GM19043 (cell line): Measurements from ENCODE around the gene DOCK2.
"Not testable (repeated sequence)": the region's sequence is repeated elsewhere in the genome, so short reads cannot be mapped to it uniquely, and the experiment has no call there.

Experiments used
- ATAC-seq: cut with Tn5 transposase; IDR thresholded peaks from one replicate; pipeline ENCODE4 v1.9.1; 2021; ENCODE audit warnings: low read depth; ENCODE audit not compliant: unreplicated experiment

DOCK2 gene

DNA sequence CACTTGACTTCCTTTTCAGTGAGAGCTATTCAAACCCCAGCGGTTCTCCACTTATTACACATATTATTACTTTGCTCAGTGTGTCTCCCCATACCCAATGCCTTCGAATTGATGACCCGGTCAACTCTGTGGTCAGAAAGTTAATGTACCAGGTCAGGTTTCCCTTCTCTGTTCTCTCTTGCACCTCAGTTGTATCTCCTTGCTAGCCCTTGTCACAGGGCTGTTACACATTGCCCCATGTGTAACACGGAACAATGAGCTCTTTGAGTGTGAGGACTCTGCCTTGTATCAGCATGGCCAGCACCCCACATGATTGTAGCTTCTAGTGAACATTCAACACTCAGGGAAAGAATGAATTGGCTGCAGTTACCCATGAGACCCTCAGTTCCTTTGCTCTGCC is 73.6 kb downstream of the DOCK2 start:
- ATAC-seq: no peak

DNA sequence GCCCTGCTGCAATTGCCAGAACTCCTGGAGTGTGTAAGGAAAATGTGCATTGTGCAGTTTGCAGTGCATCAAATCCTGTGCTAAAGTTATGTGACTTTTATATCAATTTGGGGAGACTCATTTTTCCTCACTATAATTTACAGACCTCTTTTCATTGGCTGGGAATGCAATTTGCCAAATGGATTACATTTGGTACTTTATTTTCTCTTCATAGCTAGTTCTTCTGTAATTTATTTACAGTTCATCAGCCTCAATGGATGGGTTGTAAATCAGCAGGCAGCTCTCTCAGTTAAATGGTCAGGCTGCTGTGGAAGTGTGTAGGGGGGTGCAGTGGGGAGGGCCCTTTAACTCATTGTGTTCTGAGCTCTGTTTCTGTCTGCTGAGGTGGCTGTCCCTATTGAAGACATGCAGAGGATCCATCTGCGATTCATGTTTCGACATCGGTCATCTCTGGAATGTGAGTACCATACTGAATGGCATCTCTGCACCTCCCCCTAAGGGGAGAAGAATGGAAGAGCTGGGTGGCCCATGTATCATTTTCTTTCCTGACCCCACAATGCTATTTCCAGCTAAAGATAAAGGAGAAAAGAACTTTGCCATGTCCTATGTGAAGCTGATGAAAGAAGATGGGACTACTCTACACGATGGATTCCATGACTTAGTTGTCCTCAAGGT is 74.6 kb downstream of the DOCK2 start:
- ATAC-seq: no peak

DNA sequence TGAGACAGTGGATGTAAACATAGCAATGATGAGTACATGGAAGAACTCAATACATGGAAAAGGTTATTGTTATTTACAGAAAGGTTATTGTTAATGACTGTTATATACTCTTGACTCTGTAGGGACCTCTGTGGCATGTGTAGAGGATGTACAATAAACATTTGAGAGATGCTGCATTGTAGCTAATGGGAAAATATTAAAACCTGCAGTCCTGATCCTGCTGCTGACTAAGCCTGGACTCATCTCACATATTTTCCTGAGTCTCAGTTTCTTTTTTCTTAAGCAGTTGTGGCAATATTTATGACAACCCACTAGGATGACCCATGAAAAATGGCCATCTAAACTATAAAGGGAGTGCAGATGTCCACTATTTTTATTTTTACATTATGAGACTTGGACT is 75.4 kb downstream of the DOCK2 start:
- ATAC-seq: no peak

DNA sequence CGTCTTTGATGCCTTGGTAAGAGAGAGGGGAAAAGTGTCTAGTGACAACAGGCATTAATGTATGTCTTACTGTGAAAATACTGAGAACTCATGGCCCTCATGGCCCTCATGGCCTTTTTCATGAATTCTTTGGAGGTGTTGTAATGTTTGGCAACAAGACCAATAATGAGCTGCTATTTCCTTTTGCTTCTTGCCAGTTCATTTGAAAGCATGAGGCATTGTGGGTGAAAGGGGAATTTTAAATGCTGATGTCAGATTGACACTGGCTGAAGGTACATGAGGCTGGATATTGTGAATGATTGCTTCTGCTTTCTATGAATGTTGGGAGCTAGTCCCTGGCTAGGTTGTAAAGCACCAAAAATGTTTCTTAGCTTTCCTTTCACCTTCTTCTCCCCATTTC is 79.2 kb downstream of the DOCK2 start:
- ATAC-seq: no peak

GRCh38 chr5:169717288-169717687 is 80.2 kb downstream of the DOCK2 start:
- no peak for ATAC-seq

DNA sequence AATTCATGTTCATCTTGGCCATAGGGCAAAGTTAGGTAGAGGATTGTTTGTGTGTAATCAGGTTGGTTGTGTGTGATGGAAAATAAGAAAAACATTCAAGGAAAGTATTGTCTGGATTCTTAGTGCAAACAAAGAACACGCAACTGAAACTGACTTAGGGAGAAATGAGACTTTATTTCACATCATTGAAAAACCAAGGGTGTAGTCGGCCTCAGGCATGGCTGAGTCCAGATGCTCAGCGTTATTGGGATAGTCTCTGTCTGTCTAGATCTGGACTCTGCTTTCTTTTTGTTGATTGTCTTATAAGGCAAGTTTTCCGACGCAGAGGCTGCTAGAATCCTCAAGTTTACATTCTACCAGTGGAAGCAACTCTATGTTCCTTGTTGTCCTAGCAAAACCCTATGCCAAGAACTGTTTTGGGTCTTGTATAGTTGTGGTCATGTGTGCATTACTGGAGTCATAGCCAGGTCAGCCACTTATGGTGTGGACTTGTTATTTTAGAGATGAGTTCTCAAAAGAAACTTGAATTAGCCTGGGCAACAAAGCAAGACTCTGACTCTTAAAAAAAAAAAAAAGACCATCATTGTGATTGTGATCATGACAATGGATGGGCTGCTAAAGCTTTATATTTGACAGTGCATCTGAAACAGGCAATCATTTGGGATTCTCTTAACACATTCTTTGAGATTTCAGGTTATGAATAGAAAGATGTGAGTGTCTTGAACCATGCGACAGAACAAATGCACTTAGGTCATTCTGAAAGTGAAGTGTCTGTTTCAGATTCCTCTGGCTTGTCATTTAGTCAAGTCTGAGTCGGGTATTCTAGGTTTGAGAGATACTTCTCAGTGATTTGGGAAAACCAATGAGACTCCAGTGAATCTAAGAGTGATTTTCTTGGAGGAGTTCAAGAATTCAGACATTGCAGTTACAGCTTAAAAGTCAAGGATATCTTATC is 82.6 kb downstream of the DOCK2 start:
- ATAC-seq: peak; percentile 73

DNA sequence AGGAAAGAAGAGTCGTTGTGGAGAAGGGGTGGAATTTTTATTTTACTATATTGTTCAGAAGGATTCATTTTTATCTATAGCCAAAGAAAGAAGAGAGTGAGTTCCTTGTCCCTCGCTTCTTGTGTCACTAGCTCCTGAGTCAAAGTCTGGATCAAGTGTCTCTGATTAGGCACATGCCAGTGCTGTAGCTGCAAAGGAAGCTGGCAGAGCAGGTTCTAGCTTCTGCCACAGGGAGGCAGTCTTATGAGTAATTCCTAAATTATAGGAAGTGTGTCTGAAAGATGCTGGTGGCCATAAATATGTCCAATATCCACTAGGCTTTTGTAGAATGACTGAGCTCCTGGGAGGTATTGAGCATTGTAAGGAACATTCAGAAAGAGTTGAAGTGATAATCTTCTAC is 84.7 kb downstream of the DOCK2 start:
- ATAC-seq: no peak

DNA sequence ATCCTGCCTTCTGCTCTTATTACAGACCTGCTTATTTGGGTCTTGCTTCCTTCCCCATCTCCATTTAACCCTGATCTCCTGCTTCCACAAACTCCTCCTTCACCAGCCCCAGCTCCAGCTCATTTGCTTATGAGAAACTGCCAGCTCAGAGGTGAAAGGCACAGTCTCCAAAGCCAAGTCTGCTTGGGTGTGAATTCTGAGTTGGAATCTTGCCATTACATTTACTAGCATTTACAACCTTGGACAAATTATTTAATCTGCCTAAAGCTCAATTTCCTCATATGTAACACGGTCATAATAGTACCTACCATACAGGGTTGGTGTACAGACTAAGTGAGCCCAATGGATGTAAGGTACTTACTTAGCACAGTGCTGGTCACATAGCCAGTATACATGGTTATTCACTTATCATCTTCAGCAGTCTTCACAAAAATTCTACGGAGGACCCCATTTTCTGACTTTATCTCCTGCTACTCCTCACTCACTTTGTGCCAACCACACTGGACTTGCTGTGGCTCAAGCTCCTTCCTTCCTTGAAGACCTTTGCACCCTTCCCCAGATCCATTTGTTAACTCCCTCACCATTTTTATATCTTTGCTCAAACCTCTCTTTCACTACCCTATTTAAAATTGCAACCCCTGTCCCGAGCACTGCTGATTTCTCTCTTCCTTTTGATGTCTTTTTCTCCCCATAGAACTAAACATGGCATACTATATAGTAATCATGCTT is 86.2 kb downstream of the DOCK2 start:
- ATAC-seq: no peak

DNA sequence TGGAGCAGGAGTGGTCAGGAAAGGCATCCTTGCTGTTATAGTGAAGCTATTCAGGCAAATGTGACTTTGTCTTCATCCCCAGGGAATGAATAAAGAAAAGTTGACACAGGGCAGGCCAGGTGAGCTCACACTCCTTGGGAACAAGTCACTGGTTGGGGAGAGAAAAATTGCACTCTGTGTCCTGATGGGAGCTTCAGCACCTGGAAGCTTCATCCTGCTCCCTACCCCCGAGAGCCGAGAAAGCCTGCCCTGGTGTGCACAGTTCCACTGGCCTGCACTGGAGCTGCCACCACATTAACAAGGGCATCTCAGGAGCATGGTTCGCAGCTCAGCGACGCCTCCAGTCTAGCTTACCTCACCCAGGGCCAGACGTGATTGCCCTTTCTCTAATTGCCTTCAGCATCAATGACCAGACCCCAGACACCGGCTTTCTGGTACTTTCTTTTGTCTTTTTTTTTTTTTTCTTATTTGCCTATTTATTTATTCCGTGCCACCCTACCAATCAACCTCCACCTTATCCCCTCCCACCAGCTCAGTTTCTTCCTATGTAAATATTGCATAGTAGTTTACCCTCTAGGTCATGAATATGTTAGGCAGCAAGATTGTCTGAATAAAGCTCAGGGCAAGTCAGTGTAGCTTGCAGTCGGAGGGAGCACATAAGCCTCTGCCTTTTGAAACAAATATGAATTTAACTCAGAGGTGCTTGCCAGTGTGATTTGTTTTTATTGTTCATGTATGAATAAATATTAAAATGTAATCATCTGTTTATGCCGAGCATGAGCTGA is 87.4 kb downstream of the DOCK2 start:
- no peak for ATAC-seq

GRCh38 chr5:169725665-169726064 is 88.6 kb downstream of the DOCK2 start:
- ATAC-seq: not testable (repeated sequence)

DNA sequence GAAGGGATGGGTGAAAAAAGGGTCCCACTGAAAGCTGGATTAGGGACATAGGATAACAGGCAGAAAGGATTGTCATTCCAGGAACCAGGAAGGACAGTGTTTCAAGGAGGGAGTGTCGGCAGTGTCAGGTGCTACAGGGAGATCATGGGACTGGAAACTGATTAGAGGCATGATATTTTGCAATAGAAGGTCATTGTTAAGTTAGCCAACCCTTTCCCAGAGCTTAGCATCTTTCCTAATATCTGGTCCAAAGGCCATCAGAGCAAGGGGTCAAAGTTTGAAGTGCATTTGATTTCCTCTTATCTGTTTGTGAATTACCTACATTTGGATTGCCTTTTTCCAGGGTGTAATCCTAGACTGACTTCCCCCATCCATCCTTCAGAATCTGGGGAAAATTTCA is 91.3 kb downstream of the DOCK2 start:
- ATAC-seq: no peak

- no peak for ATAC-seq
Observed at GRCh38 chr5:169731221-169731620, 94.1 kb downstream of the DOCK2 start.

DNA sequence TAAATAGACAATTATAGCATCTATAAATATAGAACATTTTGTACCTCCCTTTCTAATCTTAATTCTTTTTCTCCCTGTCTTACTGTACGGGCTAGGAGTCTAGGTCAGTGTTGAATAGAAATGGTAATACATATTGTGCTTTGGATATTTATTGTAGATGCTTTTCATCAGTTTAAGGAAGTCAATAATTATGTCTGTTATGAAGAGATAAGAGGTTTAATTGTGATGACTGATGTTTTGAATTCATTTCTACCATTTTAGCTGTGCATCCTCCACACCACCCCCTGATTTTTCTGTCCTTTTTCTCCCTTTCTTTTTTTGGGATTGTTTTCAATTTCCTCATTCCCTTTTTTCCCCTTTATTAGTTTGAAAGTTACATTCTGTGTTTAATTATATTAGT is 95.8 kb downstream of the DOCK2 start:
- no peak for ATAC-seq

DNA sequence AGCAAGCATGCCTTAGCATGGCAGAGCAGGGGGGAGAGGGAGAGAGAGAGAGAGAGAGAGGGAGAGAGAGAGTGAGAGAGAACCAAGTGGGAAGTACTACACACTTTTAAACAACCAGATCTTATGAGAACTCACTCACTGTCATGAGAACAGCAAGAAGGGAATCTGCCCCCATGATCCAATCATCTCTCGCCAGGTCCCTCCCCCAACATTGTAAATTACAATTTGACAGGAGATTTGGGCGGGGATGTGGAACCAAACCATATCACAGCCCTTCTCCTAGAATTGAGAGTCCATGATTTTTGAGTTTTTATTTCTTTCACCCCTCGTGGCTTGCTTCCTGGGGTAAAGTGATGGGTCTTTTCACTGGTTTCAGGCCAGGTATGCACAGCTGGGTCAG is 98.8 kb downstream of the DOCK2 start:
- no peak for ATAC-seq

- no peak for ATAC-seq
Observed at GRCh38 chr5:169736653-169737052, 99.6 kb downstream of the DOCK2 start.

DNA sequence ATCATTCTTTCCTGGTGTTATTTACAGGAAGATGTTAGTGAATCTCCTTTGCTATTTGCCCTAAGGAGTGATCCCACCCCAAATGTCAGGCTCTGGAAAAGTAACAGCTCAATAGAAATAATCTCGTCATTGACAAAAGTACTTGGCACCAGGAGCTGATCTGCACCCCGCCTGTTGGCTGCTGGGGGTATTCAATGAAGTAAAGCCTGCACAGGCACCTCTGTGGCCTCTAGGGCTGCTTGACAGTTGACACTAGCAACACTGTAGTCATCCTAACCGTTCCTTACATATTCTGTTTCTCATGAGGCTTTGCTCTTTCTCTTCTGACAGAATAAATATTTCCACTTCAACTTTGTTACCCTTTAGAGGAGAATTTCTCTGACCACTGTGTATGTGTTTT is 103.4 kb downstream of the DOCK2 start:
- no peak for ATAC-seq

GRCh38 chr5:169742771-169743296 is 105.8 kb downstream of the DOCK2 start:
- ATAC-seq: no peak

DNA sequence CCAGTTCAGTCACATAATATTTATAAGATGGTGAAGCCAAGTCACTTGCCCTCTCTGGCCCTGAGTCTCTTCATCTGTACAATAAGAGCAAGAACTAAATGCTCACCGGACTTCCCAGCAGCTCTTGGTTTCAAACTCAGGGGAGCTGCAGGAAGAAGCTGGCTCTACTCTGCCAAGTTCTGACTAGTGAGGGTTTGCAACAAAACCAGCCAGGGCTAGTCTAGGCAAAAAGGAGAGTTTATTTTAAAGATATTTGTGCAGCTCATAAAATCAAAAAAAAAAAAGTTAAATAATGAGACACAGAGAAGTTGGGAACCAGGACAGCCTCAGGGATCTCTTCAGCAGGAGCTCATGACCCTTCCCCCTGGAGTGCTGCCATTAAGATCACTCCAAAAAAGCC is 107.3 kb downstream of the DOCK2 start:
- ATAC-seq: no peak

GRCh38 chr5:169745441-169746146 is 108.5 kb downstream of the DOCK2 start:
- no peak for ATAC-seq
